GM21360 (cell line): ENCODE results near the gene PAPOLA.
"Not testable (repeated sequence)": the region's sequence is repeated elsewhere in the genome, so short reads cannot be mapped to it uniquely, and the experiment has no call there.

Source experiments
- ATAC-seq: cut with Tn5 transposase; IDR thresholded peaks from one replicate; pipeline ENCODE4 v1.9.1; 2021; ENCODE audit warnings: mild to moderate bottlenecking, moderate library complexity; ENCODE audit not compliant: unreplicated experiment

The PAPOLA gene

DNA sequence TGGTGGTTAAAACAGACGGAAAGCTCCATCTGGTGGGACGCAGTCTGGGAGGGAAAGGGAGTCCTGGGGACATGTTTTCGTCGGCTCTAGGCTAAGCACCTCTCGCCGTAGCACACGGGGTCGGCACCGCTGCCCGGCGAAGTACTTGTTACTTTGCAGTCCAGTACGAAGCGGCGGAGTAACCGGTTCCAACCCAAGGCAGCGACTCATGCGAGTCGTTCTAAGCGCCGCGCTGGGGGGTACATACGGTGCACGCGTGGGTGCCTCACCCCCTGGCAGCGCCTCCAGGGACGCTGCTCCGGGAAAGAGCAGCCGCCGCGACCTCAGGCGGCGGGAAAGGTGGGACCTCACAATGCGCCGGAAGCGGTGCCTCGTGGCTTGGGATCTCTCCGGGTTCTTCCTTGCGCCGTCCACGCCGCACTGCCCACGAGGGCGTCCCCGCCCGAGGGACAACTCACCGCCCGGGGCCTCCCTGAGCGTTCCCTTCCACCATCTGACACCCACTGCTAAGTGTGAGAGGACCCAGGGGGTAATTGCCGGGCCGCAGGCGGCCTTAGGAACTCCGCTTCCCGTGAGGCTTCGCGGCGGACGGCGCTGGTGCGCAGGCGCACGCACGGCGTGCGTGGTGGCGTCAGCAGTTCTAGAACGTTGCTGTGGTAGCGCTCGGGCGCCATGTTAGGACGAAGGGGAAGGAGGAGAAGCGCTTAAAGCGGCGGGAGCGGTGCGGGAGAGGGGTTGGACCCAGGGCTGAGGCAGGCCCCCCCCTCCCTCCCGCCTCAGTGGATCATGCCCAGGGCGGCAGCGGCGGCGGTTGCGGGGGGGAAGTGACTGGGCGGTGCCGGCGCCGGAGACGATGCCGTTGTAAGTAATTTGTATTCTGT, at the start of gene PAPOLA:
Gene PAPOLA, plus strand, starts transcription at position 643 of the 881 bp plus-strand sequence. Its CDS starts 211 bp downstream, at position 854.
- peak; percentile 85 for ATAC-seq

DNA sequence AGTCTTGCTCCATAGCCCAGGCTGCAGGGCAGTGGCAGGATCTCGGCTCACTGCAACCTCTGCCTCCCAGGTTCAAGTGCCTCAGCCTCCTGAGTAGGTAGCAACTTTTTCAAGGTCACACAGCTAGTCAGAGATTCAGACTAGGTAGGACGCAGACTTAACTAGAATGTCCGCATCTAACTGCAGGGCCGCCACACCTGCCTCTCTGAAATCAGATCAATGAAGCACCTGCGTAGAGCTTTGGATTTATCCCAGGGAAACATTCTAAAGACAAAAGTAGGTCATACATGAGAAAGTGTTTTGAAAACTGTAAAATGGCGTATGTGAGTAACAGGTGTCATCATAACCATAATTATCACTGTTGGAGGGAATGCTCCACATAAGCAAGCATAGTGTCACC, 49.5 kb upstream of the PAPOLA start:
- no peak for ATAC-seq

DNA sequence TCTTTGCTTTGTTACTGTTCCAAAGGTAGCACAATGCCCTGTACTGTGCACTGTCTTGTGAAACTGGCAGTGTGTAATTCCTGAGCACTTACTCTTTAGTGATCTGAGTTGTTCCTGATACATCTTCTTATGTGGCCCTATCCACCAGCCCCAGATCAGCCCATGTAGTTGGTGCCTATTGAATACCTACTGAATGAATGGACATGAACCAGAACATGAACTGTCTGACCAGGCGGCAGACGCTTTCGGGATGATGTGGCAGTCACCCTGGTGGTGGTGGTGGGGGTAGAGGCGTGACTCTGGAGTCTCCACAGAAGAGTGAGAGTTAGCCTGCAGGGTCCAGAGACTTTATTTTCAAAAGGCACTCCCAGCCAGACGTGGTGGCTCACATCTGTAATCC, 46.6 kb upstream of the PAPOLA start:
- ATAC-seq: no peak

DNA sequence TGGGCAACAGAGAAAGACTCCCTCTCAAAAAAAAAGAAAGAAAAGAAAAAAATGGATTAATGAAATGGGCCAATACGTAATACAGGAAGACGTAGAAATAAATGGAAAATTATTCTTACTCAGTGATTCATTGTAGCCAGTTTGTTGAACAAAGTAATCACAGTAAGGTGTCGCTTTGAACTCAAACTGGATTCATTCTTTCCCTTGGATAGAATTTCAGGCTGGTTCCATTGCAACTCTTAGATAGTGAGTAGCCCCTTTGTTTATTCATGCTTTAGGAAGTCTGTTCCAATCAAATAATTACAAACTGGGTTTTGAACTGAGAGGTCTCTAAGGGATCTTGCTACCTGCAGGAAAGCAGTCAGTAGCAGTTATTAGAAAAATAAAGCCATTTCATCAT, 42.3 kb upstream of the PAPOLA start:
- ATAC-seq: no peak

DNA sequence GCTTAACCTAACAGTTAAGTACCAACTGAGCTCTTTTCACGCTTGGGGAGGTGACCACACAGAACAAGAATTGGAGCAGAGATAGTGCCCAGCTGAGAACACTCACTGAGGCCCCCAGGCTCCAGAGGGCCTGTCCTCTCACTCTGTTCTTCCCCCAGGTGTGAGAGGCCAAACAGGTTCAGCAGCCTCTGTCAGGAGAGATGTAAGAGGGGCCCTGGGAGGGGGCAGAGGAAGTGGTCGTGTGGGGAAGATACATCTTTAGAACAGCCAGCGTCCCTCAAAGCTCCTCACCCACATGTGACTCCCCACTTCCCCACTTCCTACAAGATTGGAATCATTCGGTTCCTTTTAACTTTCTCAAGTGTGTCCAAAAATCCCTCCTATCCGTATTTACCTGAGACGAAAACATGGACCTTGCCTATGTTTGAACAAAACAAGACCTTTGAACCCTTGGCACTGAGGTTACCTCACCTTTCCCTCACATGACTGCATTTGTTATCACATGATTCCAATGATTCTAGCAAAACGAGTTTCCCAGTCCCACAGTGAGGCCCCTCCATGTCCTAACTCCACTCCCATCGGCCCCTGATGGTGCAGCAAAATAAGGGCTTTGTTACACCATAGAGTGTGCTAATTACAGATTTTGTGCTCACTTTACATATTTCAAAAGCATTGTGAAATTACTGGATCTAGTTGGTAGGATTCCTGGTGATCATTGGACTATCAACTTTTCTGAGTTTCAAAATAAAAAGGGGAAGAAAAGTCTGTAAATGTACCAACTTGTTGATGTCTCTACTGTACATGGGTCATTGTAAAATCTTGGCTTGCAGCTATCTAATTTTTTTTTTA, 40.0 kb upstream of the PAPOLA start:
- ATAC-seq: no peak

DNA sequence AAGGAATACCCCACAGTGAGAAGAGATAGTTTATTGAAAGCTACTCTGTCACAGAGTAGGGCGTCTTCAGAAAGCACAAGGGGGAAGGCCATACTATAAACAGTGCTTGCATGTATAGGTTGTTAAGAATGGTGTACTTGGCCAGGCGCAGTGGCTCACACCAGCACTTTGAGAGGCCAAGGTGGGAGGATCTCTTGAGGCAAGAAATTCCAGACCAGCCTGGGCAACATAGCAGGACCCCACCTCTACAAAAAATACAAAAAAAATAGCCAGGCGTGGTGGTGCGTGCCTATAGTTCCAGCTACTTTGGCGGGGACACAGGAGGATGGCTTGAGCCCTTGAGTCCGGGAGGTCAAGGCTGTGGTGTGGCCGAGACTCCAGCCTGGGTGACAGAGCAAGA, 38.0 kb upstream of the PAPOLA start:
- ATAC-seq: no peak

DNA sequence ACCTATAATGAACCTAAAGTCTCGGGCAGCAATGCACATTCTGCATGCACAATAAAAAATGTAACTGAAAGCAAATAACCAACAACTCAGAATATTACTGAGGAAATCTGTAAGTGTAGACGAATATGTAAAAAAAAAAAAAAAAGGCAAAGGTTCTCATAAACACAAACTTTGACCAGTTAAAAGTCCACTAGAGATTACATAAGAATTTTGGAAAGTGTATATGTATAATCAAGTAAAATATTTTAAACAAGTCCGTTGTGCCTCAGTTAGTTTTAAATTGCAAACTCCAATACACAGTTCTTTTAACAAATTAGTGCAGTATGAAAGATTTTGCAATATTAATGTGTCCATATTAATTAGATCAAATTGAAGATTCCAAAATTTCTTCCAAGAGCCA, 35.3 kb upstream of the PAPOLA start:
- no peak for ATAC-seq

DNA sequence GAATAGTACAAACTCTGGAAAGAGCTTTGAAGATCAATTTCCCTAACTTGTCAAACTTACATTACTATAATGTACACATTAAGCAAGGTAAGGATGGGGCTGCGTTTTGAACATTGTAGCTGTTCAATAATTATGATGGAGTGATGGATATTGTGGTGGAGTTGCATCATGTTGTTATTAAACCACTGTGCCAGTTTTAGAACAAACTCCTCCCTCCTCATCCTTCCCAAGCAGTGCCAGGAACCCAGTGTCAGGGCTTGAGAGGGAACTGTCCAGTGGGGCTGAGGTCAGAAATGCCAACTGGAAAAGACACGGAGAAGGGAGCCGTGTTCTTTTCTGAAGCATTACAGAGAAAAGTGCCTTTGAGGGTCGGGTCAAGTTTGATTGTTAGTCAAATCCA, 31.9 kb upstream of the PAPOLA start:
- no peak for ATAC-seq

DNA sequence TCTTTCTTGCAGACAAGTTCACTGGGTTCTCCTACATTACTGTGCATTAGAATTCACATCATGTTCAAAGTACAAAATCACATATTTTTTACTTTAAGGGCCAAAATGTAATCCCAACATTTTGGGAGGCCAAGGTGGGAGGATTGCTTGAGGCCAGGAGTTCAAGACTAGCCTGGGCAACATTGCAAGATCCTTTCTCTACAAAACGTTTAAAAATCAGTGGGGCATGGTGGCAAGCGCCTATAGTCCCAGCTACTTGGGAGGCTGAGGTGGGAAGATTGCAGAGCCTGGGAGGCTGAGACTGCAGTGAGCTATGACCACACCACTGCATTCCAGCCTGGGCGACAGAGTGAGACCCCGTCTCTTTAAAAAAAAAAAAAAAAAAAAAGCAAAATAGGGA, 31.2 kb upstream of the PAPOLA start:
- ATAC-seq: not testable (repeated sequence)

DNA sequence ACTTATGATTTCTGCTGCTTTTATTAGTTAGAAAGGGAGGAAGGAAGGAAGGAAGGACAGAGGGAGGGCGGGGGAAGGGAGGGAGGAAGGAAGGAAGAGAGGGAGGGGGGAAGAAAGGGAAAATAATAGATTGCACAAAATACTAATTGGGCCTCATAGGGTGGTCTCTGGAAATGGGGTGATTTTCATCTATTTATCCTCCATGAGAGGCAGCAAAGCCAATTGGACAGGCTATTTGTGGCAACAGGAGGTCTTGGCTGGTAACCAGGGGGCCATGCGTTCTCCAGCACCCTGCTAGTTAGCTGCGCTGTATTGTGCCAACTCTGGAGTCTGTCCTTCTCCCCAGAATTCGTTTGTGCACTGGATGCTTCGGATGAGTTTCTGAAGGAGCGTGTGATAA, 24.1 kb upstream of the PAPOLA start:
- ATAC-seq: no peak

DNA sequence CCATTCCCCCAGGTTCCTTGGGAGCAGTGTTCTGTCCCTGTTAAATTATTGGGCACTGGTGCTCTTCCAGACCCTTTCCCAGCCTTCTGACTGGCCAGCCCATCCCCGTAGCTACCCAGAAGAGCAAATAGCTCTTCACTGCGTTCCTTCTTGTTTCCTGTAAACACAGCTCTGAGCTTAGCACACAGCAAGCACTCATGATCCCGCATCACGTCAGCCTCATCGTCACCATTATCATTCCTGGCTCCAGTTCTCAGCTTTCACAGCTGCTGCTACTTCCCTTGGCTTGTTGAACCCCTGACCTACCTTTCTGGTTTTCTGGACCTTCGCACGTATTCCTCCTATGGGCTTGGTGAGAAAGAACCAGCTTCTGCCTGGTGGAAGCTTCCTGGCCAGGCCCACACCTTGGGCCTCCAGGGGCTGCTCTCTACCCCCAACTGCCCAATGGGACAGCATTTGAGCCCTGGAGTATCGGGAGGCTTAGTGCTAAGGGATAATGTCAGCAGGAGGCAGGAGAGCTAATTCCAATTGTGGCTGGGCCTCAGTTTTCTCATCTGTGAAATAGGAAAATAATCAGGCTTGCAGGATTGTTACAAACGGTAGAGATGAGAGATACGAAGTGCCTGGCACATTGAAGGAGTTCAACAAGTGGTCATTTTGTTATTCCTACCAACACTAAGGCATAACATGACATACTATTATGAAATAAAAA, 22.6 kb upstream of the PAPOLA start:
- no peak for ATAC-seq

DNA sequence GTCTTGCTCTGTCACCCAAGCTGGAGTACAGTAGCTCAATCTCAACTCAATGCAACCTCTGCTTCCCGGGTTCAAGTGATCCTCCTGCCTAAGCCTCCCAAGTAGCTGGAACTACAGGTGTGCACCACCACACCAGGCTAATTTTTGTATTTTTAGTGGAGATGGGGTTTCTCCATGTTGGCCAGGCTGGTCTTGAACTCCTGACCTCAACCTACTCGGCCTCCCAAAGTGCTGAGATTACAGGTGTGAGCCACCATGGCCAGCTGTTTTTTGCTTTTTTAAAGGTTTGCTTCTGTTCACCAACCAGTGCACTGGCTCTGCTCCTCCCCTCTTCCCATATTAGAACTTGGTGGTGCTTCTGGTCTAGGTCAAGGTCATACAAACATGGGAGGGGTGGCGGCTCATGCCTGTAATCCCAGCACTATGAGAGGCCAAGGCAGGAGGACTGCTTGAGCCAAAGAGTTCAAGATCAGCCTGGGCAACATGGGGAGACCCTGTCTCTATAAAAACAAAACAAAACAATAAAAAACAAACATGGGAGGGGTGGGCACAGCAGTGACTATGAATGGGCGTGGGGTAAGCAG, 20.4 kb upstream of the PAPOLA start:
- ATAC-seq: no peak

DNA sequence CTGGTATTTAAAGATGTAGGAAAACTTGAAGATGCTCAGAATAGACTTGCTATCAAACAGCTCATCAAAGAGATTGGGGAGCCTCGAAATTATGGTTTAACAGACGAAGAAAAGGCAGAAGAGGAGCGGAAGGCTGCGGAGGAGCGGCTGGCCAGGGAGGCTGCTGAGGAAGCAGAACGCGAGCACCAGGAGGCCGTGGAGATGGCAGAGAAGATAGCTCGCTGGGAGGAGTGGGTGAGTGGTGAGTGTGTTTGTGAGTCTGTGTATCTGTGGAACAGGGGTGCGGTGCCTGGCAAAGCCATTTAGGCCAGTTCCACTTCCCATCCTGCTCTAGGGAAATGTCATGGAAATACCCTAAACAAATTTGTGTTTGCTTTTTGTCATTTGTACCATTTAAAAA, 19.2 kb upstream of the PAPOLA start:
- no peak for ATAC-seq

DNA sequence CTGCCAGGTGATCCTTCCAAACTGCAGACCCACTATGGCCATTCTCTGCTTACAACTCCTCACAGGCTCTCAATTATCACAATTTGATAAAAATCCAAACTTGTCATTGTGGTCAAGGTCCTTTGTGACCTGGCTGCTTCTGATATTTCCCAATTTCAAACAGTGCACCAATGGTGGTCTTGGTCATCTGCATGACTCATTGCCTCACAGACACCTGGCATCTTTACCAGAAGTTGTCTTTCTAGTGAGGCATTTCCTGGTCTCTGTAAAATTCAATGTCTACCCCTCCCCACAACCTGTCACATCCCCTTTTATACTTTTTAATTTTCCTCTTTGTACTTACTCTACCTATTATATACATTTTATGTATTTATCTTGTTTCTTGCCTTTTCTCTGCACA, 17.8 kb upstream of the PAPOLA start:
- ATAC-seq: no peak

DNA sequence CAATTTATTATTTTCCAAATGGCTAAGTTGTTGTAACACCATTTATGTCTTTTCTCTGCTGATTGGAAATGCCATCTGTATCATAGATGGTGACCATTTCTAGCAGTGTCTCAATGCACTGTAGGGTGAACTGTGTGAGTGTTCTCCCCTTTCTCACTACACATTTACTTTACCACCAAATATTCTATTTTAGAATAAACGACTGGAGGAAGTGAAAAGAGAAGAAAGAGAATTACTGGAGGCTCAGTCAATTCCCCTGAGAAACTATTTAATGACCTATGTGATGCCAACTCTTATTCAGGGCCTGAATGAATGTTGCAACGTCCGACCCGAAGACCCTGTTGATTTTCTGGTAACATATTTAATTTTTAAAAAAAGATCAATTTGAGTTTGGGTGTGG, 15.5 kb upstream of the PAPOLA start:
- ATAC-seq: peak; percentile 77

DNA sequence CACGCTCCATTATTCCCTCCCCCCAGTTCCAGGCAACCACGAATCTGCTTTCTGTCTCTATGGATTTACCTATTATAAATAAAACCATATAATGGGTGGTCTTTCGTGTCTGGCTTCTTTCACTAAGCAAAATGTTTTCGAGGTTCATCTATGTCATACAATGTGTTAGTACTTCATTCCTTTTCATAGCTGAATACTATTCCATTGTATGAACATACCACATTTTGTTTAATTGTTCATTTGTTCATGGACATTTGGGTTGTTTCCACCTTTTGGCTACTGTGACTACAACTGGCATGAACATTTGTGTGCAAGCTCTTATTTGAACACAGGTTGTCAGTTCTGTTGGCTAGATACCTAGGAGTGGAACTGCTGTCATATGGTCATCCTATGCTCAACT, 12.9 kb upstream of the PAPOLA start:
- ATAC-seq: no peak

DNA sequence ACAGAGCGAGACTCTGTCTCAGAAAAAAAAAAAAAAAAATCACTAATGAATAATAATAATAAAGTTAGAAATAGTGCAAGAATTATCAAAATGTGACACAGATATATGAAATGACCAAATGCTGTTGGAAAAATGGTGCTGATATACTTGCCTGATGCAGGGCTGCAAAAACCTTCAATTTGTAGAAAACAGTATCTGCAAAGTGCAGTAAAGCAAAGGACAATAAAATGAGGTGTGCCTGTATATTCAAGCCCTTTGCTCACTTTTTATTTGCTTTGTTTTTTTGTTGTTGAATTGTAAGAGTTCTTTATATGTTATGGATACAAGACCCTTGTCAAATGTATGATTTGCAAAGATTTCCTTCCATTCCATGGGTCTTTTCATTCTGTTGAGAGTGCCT, 9.0 kb upstream of the PAPOLA start:
- ATAC-seq: no peak

DNA sequence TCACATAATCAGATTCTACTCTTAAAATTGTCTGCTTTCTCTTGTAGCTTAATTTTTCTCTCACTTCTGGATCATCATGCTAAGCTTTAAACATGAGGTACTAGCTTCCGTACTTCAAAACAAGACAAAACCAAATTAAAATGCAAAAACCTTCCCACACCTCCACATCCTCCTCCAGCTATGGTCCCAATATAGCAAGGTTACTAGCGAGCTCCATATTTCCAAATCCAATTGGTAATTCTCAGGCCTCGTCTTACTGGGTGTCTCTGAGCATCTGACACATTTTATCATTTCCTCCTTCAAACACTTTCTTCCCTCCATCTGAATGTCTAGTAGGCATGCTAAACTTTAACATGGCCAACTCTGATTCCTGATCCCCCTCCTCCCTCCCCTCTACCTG, 7.9 kb upstream of the PAPOLA start:
- no peak for ATAC-seq

DNA sequence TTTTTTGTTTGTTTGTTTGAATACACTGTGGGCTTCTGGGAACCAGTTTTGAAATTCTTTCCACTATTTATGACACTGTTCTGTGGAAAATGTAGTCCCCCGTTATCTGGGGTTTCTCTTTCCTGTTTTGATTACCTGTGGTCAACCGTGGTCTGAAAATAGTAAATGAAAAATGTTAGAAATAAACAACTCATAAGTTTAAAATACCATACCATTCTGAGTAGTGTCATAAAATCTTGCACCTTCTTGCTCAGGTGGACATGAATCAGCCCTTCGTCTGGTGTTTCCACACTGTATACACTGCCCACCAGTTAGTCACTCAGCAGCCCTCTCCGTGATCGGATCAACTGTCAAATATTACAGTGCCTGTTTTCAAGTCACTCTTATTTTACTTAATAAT, 5.1 kb upstream of the PAPOLA start:
- no peak for ATAC-seq

DNA sequence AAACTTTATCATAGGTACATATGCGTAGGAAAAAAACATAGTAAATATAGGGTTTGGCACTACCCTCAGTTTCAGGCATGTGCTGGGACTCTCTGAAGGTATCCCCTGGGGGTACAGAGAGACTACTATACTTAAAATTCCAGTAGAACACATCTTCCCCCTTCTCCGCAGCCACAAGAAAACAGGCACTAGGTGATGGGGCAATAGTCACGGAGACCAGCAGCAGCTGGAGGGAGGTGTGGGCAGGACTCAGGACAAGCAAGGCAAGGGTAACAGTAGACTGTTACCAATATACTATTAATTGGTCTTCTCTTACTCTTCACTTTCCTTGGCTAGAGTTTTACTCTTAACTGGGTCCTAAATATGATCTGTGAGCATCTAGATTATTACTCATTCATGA, 4.6 kb upstream of the PAPOLA start:
- ATAC-seq: no peak

DNA sequence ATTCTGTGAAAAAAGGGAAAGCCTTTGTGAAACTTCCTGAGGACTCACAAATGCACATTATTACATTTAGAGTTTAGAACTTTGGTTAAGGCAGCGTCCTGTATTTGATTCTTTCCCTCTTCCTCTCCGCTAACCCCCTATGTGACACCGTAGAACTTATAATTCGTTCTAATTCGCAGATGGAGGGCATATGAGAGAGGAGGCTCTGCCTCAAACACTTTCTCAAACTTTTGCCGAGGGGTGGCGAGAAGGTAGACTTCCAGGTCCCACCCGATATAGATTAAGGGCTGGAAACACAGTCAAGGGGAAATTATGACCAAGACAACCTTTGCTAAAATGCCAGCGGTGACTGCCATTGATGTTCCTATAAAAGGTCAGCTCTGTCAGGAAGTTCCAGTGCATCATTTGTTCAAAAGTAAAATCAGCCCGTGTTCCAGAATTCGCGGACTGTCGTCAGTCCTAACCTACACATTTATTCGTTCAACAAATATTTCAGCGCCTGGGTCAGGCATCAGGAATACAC, 904 bp upstream of the PAPOLA start:
- ATAC-seq: no peak
